HFFc6 (cell line): ENCODE measurements around the gene CYP8B1. TPM values are rescaled to one million over a fixed set of nuclear protein-coding genes. Genes with fewer than 3 reads are reported as not detected.

Experiments
- DNase-seq: peaks from one replicate; pipeline ENCODE4 v3.0.0-alpha.2; 2018
- H3K27ac Mint-ChIP-seq: 2 replicates; pipeline ENCODE4 v1.8.0; 2020; ENCODE audit warnings: mild to moderate bottlenecking, mixed read lengths
- H3K27me3 Mint-ChIP-seq: 2 replicates; pipeline ENCODE4 v1.8.0; 2021; ENCODE audit warnings: mild to moderate bottlenecking, moderate library complexity, mixed read lengths; ENCODE audit not compliant: insufficient read depth
- H3K36me3 Mint-ChIP-seq: 2 replicates; pipeline ENCODE4 v1.8.0; 2021; ENCODE audit warnings: low read depth, mixed read lengths
- H3K4me1 Mint-ChIP-seq: 2 replicates; pipeline ENCODE4 v1.8.0; 2020; ENCODE audit warnings: low read depth, mixed read lengths
- H3K4me3 Mint-ChIP-seq: 2 replicates; pipeline ENCODE4 v1.8.0; 2020; ENCODE audit warnings: mild to moderate bottlenecking, moderate library complexity, mixed read lengths
- H3K9me3 Mint-ChIP-seq: 2 replicates; pipeline ENCODE4 v1.8.0; 2020; ENCODE audit warnings: mild to moderate bottlenecking, mixed read lengths
- total RNA-seq, 6 experiments: library from RNA; stranded (reverse); fragmentation: NEBNext Ultra II Directional; extraction: Animal tissue kit (Norgen Biotek cat#: 25700); gene quantifications; 2 replicates in 1 of 6; 3 replicates in 5 of 6; pipeline ENCODE4 v1.2.3, GENCODE V29; 2021
- TF ChIP-seq, protein P1 (sequence below): fragments of 200-600 bp; sonication (generic); IDR thresholded peaks from 2 replicates; pipeline ENCODE4 v1.5.0; 2021; ENCODE audit warnings: antibody characterized with exemption, mild to moderate bottlenecking

CYP8B1 gene
- total RNA-seq, 6 experiments from 2014 or later: not detected

DNA sequence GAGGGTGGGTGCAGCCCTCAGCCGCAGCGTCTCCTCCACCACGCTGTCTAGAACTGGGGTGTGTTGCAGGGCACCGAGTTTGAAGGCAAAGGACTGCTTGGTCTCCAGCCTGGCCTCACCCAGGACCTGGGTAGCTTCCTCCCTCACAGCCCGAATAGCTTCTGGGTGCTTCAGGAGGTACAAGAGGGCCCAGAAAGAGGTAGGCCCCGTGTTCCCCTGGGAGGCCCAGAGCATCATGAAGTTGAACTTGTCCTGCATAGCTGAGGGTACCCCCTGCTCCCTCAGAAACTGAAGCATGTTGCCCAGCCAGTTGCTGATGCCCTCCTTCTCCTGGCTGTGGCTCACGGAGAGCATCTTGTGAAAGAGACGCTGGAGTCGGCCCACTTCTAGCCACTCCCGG, 930 bp downstream of the CYP8B1 start:
- H3K4me1 Mint-ChIP-seq: no peaks in the 10 kb centered on the region
- TF ChIP-seq, protein P1, sequence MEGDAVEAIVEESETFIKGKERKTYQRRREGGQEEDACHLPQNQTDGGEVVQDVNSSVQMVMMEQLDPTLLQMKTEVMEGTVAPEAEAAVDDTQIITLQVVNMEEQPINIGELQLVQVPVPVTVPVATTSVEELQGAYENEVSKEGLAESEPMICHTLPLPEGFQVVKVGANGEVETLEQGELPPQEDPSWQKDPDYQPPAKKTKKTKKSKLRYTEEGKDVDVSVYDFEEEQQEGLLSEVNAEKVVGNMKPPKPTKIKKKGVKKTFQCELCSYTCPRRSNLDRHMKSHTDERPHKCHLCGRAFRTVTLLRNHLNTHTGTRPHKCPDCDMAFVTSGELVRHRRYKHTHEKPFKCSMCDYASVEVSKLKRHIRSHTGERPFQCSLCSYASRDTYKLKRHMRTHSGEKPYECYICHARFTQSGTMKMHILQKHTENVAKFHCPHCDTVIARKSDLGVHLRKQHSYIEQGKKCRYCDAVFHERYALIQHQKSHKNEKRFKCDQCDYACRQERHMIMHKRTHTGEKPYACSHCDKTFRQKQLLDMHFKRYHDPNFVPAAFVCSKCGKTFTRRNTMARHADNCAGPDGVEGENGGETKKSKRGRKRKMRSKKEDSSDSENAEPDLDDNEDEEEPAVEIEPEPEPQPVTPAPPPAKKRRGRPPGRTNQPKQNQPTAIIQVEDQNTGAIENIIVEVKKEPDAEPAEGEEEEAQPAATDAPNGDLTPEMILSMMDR: no peak
- H3K27ac Mint-ChIP-seq: no peak overlapping the region
- no peak for DNase-seq
- peaks cover 15% of the 10 kb centered on the region for H3K27me3 Mint-ChIP-seq
- no peaks in the 10 kb centered on the region for H3K36me3 Mint-ChIP-seq
- no peak overlapping the region for H3K4me3 Mint-ChIP-seq
- no peaks in the 10 kb centered on the region for H3K9me3 Mint-ChIP-seq

DNA sequence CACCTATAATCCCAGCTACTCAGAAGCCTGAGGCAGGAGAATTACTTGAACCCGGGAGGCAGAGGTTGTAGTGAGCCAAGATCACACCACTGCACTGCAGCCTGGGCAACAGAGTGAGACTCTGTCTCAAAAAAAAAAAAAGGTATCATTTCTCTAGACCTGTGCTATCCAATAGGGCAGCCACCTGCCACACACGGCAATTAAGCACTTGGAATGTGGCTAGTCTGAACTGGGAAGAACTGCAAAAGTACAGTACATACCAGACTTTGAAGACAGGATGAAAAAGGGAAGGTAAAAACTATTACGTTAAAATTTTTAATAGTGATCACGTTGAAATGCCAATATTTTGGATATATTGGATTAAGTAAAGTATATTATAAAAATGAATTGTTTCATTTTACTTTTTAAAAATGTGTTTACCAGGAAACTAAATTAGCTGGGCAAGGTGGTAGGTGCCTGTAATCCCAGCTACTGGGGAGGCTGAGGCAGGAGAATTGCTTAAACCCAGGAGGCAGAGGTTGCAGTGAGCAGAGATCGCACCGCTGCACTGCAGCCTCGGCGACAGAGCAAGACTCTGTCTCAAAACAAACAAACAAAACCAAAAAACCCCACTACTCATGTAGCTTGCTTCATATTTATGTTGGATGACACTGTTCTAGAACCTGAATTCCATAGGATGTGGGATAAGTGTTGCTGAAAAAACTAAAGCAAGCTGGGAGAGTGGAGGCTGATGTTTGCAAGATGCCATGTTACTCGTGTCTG, 2.3 kb downstream of the CYP8B1 start:
- Mint-ChIP-seq H3K9me3 (no peaks in the 10 kb centered on the region), H3K27ac (no peak overlapping the region), H3K4me1 (no peaks in the 10 kb centered on the region), H3K27me3 (peaks cover 20% of the 10 kb centered on the region), H3K4me3 (no peak overlapping the region), H3K36me3 (no peaks in the 10 kb centered on the region)
- no peak for DNase-seq
- TF ChIP-seq, protein P1: no peak

DNA sequence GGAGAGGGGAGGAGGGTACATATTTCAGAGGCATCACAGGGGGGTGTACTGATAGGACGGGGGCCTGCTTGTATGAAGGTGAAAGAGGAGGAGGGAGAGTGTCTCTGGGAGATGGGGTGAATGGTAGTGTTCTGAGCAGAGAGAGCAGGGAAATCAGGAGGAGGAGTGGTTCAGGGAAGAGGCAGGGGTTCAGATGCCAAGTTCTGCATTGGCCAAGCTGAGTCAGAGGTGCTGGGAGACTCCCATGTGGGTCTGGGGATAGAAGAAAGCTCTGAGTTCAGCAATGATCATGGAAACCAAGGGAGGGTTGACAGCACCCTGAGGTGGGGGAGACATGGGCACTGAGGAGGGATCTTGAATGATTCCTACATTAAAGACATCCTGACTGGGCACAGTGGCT, 3.0 kb downstream of the CYP8B1 start:
- Mint-ChIP-seq H3K27me3 (peaks cover 23% of the 10 kb centered on the region), H3K9me3 (no peaks in the 10 kb centered on the region), H3K4me3 (no peak overlapping the region), H3K36me3 (no peaks in the 10 kb centered on the region), H3K4me1 (no peaks in the 10 kb centered on the region), H3K27ac (no peak overlapping the region)
- no peak for DNase-seq
- TF ChIP-seq, protein P1: no peak

DNA sequence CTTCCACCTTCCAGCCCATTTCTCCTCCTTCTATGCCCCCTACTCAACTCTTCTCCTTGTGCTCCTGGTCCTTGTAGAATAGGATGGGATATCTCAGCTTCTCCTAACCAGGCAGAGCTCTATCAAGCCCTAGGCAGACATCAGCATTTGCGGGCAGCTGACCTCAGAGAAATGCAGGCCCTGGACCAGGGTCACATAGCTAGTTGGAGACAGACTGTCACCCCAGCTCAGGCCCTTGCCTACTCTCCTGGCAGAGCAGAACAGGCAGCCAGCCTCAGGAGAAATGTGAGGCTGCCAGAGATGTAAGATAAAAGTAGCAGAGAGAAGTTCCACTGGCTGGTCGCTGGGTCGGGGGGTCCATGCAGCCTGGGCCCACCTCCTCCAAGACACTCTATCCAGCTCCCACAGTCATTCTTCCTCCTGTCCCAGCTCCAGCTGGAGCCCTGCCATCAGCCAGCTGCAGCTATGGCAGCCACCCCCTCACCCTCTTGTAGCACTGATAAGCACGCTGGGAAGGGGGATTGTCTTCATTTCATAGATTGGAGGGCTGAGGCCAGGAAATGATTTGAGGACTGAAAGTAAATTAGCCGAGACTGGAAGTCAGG, 4.0 kb downstream of the CYP8B1 start:
- no peak for DNase-seq
- Mint-ChIP-seq H3K27ac (no peak overlapping the region), H3K4me3 (no peak overlapping the region), H3K27me3 (peaks cover 20% of the 10 kb centered on the region), H3K36me3 (no peaks in the 10 kb centered on the region), H3K9me3 (no peaks in the 10 kb centered on the region), H3K4me1 (no peaks in the 10 kb centered on the region)
- TF ChIP-seq, protein P1: no peak

DNA sequence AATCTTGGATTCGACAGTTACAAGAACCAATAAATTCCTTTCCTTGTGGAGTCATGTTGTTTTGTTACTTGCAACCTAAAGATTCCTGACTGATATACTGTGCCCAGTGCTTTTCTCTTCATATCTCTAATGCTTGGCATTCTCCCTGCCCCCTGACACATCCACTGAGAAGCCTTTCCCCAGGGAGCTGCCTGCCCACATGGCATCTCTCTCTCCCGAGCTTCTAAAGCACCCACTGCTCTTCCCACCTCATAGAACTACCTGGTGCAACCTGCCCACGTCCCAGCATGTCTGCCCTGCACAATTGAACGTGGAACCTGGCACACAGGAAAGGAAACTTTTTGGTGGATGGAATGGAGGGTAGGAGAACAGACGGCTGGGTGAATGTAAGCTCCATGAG, 6.8 kb downstream of the CYP8B1 start:
- Mint-ChIP-seq H3K9me3 (no peaks in the 10 kb centered on the region), H3K36me3 (no peaks in the 10 kb centered on the region), H3K4me3 (no peak overlapping the region), H3K27ac (no peak overlapping the region), H3K27me3 (peaks cover 19% of the 10 kb centered on the region), H3K4me1 (no peaks in the 10 kb centered on the region)
- TF ChIP-seq, protein P1: no peak
- no peak for DNase-seq
